Measurements from ENCODE around the gene CCDC148. TPM values are rescaled to one million over a fixed set of nuclear protein-coding genes. Genes with fewer than 3 reads are reported as not detected.
"Not testable (repeated sequence)": the region's sequence is repeated elsewhere in the genome, so short reads cannot be mapped to it uniquely, and the experiment has no call there.

The CCDC148 gene
- polyA plus RNA-seq, 3 donors: not detected

DNA sequence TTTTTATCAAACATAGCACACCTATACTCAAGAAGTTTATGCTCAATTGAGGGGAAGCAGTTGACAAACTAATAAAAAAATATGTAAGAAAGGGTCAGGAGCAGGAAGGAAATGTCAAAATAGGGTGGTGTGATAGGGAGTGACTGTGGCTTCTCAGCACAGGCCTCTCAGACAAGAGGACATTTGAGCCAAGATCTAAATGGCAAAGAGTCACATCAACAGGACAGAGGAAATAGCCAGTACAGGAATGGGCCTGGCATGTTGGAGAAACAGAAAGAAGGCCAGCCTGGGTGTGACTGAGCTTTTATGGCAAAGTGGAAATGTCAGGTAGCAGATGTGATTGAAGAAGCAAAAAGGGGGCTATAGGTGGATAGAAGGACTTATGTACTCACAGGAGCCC lies 117.0 kb downstream of the CCDC148 start:
- Histone ChIP-seq H4K20me1 (ENCODE audit: insufficient read depth, low read length) (no peaks in the 10 kb centered on the region), H3K79me2 (ENCODE audit: insufficient read depth, low read length) (no peaks in the 10 kb centered on the region), H2AFZ (ENCODE audit: insufficient read depth, low read depth, low read length, poor library complexity, severe bottlenecking) (no peak overlapping the region), H3K4me3 (replicated peaks in 1 of 3; ENCODE audit: low read depth in 2 of 3, low read length in 3 of 3) (no peak overlapping the region), H3K36me3 (replicated peaks in 1 of 2; ENCODE audit: control insufficient read depth in 1 of 2, insufficient read depth in 2 of 2, low read length in 2 of 2) (no peaks in the 10 kb centered on the region), H3K27me3 (ENCODE audit: control insufficient read depth in 2 of 2, insufficient read depth in 2 of 2, low read length in 2 of 2) (no peaks in the 10 kb centered on the region), H3K27ac (ENCODE audit: low read depth in 1 of 2, low read length in 2 of 2) (no peak overlapping the region), H3K9me3 (replicated peaks in 1 of 2; ENCODE audit: control insufficient read depth in 1 of 2, insufficient read depth in 1 of 2, low read length in 2 of 2) (no peaks in the 10 kb centered on the region), H3K9ac (ENCODE audit: insufficient read depth, low read length, poor library complexity, severe bottlenecking) (no peak overlapping the region), H3K4me2 (replicated peaks; ENCODE audit: extremely low read depth, low read length, poor library complexity, severe bottlenecking) (no peak overlapping the region), H3K4me1 (ENCODE audit: control insufficient read depth in 1 of 2, insufficient read depth in 2 of 2, low read length in 2 of 2) (no peaks in the 10 kb centered on the region)
- no peak overlapping the region for H3K4me3 Mint-ChIP-seq
- no peak for DNase-seq
- H3K27me3 Mint-ChIP-seq (ENCODE audit: low read depth in 3 of 3): no peaks in the 10 kb centered on the region
- H3K4me1 Mint-ChIP-seq: peaks cover 6% of the 10 kb centered on the region
- TF ChIP-seq, protein P1, sequence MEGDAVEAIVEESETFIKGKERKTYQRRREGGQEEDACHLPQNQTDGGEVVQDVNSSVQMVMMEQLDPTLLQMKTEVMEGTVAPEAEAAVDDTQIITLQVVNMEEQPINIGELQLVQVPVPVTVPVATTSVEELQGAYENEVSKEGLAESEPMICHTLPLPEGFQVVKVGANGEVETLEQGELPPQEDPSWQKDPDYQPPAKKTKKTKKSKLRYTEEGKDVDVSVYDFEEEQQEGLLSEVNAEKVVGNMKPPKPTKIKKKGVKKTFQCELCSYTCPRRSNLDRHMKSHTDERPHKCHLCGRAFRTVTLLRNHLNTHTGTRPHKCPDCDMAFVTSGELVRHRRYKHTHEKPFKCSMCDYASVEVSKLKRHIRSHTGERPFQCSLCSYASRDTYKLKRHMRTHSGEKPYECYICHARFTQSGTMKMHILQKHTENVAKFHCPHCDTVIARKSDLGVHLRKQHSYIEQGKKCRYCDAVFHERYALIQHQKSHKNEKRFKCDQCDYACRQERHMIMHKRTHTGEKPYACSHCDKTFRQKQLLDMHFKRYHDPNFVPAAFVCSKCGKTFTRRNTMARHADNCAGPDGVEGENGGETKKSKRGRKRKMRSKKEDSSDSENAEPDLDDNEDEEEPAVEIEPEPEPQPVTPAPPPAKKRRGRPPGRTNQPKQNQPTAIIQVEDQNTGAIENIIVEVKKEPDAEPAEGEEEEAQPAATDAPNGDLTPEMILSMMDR (IDR thresholded peaks at IDR 0.05): no peak
- intact Hi-C loops (cut with micrococcal nuclease): no loop called here
- H3K9me3 Mint-ChIP-seq: peaks cover 2 to 7% (median 4%) of the 10 kb centered on the region in 7 donors
- H3K27ac Mint-ChIP-seq: no peak overlapping the region
- H3K36me3 Mint-ChIP-seq: no peaks in the 10 kb centered on the region

DNA sequence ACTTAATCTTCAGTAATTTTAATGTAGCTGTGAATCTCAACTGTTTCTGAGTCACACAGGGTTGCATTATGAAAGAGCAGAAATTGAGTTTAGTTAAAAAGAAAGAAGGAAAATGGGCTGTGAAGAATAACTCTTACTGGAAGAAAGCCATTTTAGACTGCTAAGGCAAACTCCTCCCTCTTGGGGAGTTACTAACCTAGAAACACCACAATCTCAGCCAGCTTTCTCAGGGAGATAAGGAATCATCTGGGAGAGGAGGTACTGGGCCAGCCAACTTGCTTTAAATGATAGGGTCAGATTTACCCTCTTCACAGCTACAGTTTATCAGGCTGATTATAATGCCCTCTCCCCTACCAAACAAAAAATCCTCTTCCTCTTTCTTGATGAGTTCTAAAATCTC lies 119.5 kb downstream of the CCDC148 start:
- Histone ChIP-seq H3K4me2 (replicated peaks; ENCODE audit: extremely low read depth, low read length, poor library complexity, severe bottlenecking) (no peak overlapping the region), H3K4me3 (replicated peaks in 1 of 3; ENCODE audit: low read depth in 2 of 3, low read length in 3 of 3) (no peak overlapping the region), H3K79me2 (ENCODE audit: insufficient read depth, low read length) (no peaks in the 10 kb centered on the region), H3K27me3 (ENCODE audit: control insufficient read depth in 2 of 2, insufficient read depth in 2 of 2, low read length in 2 of 2) (no peaks in the 10 kb centered on the region), H3K4me1 (ENCODE audit: control insufficient read depth in 1 of 2, insufficient read depth in 2 of 2, low read length in 2 of 2) (no peaks in the 10 kb centered on the region), H3K9ac (ENCODE audit: insufficient read depth, low read length, poor library complexity, severe bottlenecking) (no peak overlapping the region), H2AFZ (ENCODE audit: insufficient read depth, low read depth, low read length, poor library complexity, severe bottlenecking) (no peak overlapping the region), H3K9me3 (replicated peaks in 1 of 2; ENCODE audit: control insufficient read depth in 1 of 2, insufficient read depth in 1 of 2, low read length in 2 of 2) (no peaks in the 10 kb centered on the region), H3K27ac (ENCODE audit: low read depth in 1 of 2, low read length in 2 of 2) (no peak overlapping the region), H4K20me1 (ENCODE audit: insufficient read depth, low read length) (no peaks in the 10 kb centered on the region), H3K36me3 (replicated peaks in 1 of 2; ENCODE audit: control insufficient read depth in 1 of 2, insufficient read depth in 2 of 2, low read length in 2 of 2) (no peaks in the 10 kb centered on the region)
- Mint-ChIP-seq H3K27ac (no peak overlapping the region), H3K27me3 (ENCODE audit: low read depth in 3 of 3) (no peaks in the 10 kb centered on the region), H3K4me1 (peaks cover 6% of the 10 kb centered on the region), H3K9me3 (peaks cover 6 to 20% (median 10%) of the 10 kb centered on the region in 7 donors), H3K36me3 (no peaks in the 10 kb centered on the region), H3K4me3 (no peak overlapping the region)
- DNase-seq: no peak
- TF ChIP-seq, protein P1 (IDR thresholded peaks at IDR 0.05): no peak
- intact Hi-C loops (cut with micrococcal nuclease): no loop called here

- H3K4me2 ChIP-seq (replicated peaks; ENCODE audit: extremely low read depth, low read length, poor library complexity, severe bottlenecking); H3K36me3 Mint-ChIP-seq; H3K27me3 ChIP-seq (ENCODE audit: control insufficient read depth in 2 of 2, insufficient read depth in 2 of 2, low read length in 2 of 2); intact Hi-C loops (cut with micrococcal nuclease); H3K36me3 ChIP-seq (replicated peaks in 1 of 2; ENCODE audit: control insufficient read depth in 1 of 2, insufficient read depth in 2 of 2, low read length in 2 of 2); H3K4me1 ChIP-seq (ENCODE audit: control insufficient read depth in 1 of 2, insufficient read depth in 2 of 2, low read length in 2 of 2); H3K9me3 ChIP-seq (replicated peaks in 1 of 2; ENCODE audit: control insufficient read depth in 1 of 2, insufficient read depth in 1 of 2, low read length in 2 of 2); H3K27ac Mint-ChIP-seq; H3K4me1 Mint-ChIP-seq; H3K9ac ChIP-seq (ENCODE audit: insufficient read depth, low read length, poor library complexity, severe bottlenecking); H3K27ac ChIP-seq (ENCODE audit: low read depth in 1 of 2, low read length in 2 of 2); H3K4me3 ChIP-seq (replicated peaks in 1 of 3; ENCODE audit: low read depth in 2 of 3, low read length in 3 of 3); H2AFZ ChIP-seq (ENCODE audit: insufficient read depth, low read depth, low read length, poor library complexity, severe bottlenecking); H3K27me3 Mint-ChIP-seq (ENCODE audit: low read depth in 3 of 3); DNase-seq; H4K20me1 ChIP-seq (ENCODE audit: insufficient read depth, low read length); H3K79me2 ChIP-seq (ENCODE audit: insufficient read depth, low read length); H3K4me3 Mint-ChIP-seq: not testable (repeated sequence)
- H3K9me3 Mint-ChIP-seq: peaks cover 15 to 35% (median 22%) of the 10 kb centered on the region in 7 donors
- no CpG with 5 or more reads among the region's 2 CpGs for WGBS (ENCODE audit: insufficient coverage)
Observed at GRCh38 chr2:158331799-158332198, 124.8 kb downstream of the CCDC148 start.
